ENCODE data around the gene NEUROD4. TPM values are rescaled to one million over a fixed set of nuclear protein-coding genes. Genes with fewer than 3 reads are reported as not detected.
"Not testable (repeated sequence)": the region's sequence is repeated elsewhere in the genome, so short reads cannot be mapped to it uniquely, and the experiment has no call there.

Gene NEUROD4
- total RNA-seq, result not detected
- long read RNA-seq, donor 1, result 0 reads
- long read RNA-seq, donor 2, result 0 reads

GRCh38 chr12:55019784-55020183 lies at the start of gene NEUROD4:
Gene NEUROD4, plus strand, starts transcription at chr12:55019974. Its CDS starts 6,466 bp downstream, at chr12:55026440.
- intact Hi-C loops (cut with DNase I), result no loop called here
- peak; percentile 69 for DNase-seq (ENCODE audit: low spot score)

GRCh38 chr12:54970741-54971140 lies 49.0 kb upstream of the NEUROD4 start:
- intact Hi-C loops (cut with DNase I), result no loop called here
- no peak for DNase-seq (ENCODE audit: low spot score)

- no peak for DNase-seq (ENCODE audit: low spot score)
- intact Hi-C loops (cut with DNase I), result no loop called here
Observed at GRCh38 chr12:54973556-54973955, 46.2 kb upstream of the NEUROD4 start.

GRCh38 chr12:54974279-54974678 lies 45.5 kb upstream of the NEUROD4 start:
- intact Hi-C loops (cut with DNase I), result no loop called here
- no peak for DNase-seq (ENCODE audit: low spot score)

GRCh38 chr12:54975272-54975671 lies 44.5 kb upstream of the NEUROD4 start:
- intact Hi-C loops (cut with DNase I), result no loop called here
- no peak for DNase-seq (ENCODE audit: low spot score)

GRCh38 chr12:54975875-54976274 lies 43.9 kb upstream of the NEUROD4 start:
- no peak for DNase-seq (ENCODE audit: low spot score)
- intact Hi-C loops (cut with DNase I), result no loop called here

GRCh38 chr12:54977155-54977554 lies 42.6 kb upstream of the NEUROD4 start:
- intact Hi-C loops (cut with DNase I), result no loop called here
- no peak for DNase-seq (ENCODE audit: low spot score)

GRCh38 chr12:54977857-54978256 lies 41.9 kb upstream of the NEUROD4 start:
- intact Hi-C loops (cut with DNase I), result no loop called here
- DNase-seq (ENCODE audit: low spot score), result no peak

GRCh38 chr12:54980341-54980740 lies 39.4 kb upstream of the NEUROD4 start:
- intact Hi-C loops (cut with DNase I), result no loop called here
- no peak for DNase-seq (ENCODE audit: low spot score)

- intact Hi-C loops (cut with DNase I), result no loop called here
- DNase-seq (ENCODE audit: low spot score), result no peak
Observed at GRCh38 chr12:54981796-54982195, 38.0 kb upstream of the NEUROD4 start.

GRCh38 chr12:54983536-54984101 lies 36.2 kb upstream of the NEUROD4 start:
- DNase-seq (ENCODE audit: low spot score), result no peak
- intact Hi-C loops (cut with DNase I), result no loop called here

- no peak for DNase-seq (ENCODE audit: low spot score)
- intact Hi-C loops (cut with DNase I), result no loop called here
Observed at GRCh38 chr12:54984658-54985376, 35.0 kb upstream of the NEUROD4 start, which contains the start of gene TESPA1. Gene TESPA1, minus strand, starts transcription at chr12:54984762. Its CDS starts 10,200 bp downstream, at chr12:54974562.

GRCh38 chr12:54986773-54987172 lies 33.0 kb upstream of the NEUROD4 start:
- DNase-seq (ENCODE audit: low spot score); intact Hi-C loops (cut with DNase I): not testable (repeated sequence)

- DNase-seq (ENCODE audit: low spot score), result no peak
- intact Hi-C loops (cut with DNase I), result no loop called here
Observed at GRCh38 chr12:54987611-54988231, 32.1 kb upstream of the NEUROD4 start.

GRCh38 chr12:54988402-54989054 lies 31.2 kb upstream of the NEUROD4 start:
- intact Hi-C loops (cut with DNase I), result no loop called here
- peak; percentile 91 for DNase-seq (ENCODE audit: low spot score)

GRCh38 chr12:54989829-54990228 lies 29.9 kb upstream of the NEUROD4 start:
- intact Hi-C loops (cut with DNase I), result loop anchor here (10.0 kb wide), 2 partner anchors 75 to 85 kb away; no protein-coding TSS in a partner anchor
- no peak for DNase-seq (ENCODE audit: low spot score)

- no peak for DNase-seq (ENCODE audit: low spot score)
- intact Hi-C loops (cut with DNase I), result loop anchor here (10.0 kb wide), 2 partner anchors 73 to 83 kb away; no protein-coding TSS in a partner anchor
Observed at GRCh38 chr12:54991161-54991990, 28.4 kb upstream of the NEUROD4 start.

GRCh38 chr12:54991991-54992375 lies 27.8 kb upstream of the NEUROD4 start:
- intact Hi-C loops (cut with DNase I), result loop anchor here (10.0 kb wide), 2 partner anchors 73 to 83 kb away; no protein-coding TSS in a partner anchor
- no peak for DNase-seq (ENCODE audit: low spot score)
